GM12801 (cell line): Measurements from ENCODE around the gene OPCML.

Experiments
- TF ChIP-seq, protein P1 (sequence below): IDR thresholded peaks from one replicate; pipeline ENCODE4 v1.5.1; 2011; ENCODE audit warnings: control low read depth; ENCODE audit not compliant: insufficient read length; ENCODE audit errors: extremely low read depth

The OPCML gene

DNA sequence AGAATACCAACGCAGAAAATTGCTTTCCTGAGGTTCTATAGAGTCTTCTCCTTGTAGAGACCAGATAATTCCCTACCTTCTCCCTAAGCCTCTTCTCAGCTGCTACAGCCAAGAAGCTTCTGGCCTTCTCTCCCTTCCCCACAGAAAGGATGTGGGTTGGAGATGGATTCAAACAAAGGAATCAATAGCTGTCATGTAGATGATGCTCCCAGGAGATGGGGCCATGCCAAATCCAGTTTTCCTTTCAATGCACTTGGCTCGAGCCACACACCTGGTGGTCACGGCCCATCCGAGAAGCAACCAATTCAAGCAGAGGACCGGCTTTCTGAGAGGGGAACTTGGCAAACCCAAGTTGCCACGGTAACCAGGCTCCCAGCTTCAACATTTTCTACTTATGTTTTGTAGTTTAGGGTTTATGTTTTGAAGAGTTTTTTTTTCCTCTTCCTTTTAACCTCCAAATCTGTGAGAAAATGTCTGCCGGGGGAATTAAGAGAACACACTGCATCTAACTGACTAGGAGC, 31.3 kb upstream of the OPCML start:
- TF ChIP-seq, protein P1, sequence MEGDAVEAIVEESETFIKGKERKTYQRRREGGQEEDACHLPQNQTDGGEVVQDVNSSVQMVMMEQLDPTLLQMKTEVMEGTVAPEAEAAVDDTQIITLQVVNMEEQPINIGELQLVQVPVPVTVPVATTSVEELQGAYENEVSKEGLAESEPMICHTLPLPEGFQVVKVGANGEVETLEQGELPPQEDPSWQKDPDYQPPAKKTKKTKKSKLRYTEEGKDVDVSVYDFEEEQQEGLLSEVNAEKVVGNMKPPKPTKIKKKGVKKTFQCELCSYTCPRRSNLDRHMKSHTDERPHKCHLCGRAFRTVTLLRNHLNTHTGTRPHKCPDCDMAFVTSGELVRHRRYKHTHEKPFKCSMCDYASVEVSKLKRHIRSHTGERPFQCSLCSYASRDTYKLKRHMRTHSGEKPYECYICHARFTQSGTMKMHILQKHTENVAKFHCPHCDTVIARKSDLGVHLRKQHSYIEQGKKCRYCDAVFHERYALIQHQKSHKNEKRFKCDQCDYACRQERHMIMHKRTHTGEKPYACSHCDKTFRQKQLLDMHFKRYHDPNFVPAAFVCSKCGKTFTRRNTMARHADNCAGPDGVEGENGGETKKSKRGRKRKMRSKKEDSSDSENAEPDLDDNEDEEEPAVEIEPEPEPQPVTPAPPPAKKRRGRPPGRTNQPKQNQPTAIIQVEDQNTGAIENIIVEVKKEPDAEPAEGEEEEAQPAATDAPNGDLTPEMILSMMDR = no peak

DNA sequence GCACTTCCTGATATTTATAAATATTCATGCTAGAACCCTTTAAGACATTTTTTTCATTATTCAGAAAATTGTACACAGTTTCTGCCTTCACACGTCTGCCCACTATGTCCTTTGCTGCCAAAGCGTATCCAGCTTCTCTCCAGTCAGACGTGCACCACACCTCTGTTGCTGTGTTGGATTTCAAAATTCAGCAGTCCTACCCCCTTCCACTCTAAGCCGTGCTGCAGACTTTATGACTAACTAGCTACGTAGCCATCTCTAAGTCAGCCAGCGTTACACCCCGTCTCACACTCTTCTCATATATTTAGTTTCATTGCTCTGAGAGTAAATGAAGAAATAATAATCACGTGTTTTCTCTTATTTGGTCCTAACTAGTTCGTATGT, 28.2 kb upstream of the OPCML start:
- TF ChIP-seq, protein P1 = no peak

DNA sequence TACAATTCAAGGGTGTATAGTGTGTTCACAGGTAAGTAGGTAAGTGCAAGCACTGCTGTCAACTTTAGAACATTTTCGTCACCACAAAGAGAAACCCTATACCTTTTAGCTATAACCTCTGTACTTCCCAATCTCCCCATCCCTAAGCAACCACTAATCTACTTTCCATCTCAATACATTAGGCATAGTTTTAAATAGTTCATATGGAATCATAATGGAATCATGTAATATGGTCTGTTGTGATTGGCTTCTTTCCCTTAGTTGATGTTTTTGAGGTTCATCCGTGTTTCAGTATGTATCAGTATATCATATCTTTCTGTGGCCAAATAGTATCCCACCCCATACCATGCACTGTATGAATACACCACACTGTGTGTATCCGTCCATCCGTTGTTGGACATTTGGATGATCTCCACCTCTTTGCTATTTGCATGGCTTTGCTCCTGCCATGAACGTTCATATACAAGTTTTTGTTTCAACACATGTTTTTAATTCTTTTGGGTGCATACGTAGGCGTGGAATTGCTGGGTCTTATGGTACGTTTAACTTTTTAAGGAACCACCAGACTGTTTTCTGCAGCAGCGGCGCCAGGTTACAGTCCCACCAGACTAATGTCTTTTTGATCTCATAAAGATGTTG, 27.7 kb upstream of the OPCML start:
- TF ChIP-seq, protein P1 = no peak

DNA sequence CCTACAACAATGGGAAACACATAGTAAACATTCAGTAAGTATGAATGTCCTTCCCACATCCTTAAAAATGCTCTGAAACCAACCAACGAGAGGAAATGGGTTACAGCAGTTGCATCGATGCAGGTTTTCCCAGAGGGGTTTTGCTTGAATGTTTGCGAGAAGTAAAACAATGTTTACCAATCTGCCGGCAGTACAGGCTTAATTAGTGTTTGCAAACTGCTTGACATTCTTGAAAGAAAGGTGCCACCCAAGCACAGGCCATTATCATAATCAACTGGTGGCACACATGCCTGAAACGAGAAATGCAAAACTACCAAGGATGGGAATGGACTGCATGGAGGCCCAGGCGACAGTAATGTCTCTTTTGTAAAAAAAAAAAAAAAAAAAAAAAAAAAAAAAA, 27.1 kb upstream of the OPCML start:
- TF ChIP-seq, protein P1 = no peak

DNA sequence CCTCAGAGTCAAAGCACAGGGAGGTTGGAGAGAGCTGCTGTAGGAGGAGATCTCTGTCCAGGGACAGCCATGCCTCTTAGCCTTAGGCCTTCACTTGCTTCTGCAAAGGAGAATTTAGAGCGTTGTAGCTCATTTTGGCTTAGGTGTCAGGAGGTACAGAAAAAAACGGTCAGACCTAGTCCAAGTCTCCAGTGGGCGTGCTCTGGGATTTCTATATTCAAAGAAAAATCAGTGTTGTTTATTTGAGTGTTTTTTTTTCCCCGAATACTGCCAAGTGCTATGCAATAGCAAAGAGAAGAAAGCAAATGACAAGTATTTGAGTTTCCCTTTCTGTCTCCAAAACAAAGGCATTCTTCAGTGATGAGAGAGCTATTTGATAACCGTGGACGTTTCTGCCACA, 22.7 kb upstream of the OPCML start:
- TF ChIP-seq, protein P1 = no peak

DNA sequence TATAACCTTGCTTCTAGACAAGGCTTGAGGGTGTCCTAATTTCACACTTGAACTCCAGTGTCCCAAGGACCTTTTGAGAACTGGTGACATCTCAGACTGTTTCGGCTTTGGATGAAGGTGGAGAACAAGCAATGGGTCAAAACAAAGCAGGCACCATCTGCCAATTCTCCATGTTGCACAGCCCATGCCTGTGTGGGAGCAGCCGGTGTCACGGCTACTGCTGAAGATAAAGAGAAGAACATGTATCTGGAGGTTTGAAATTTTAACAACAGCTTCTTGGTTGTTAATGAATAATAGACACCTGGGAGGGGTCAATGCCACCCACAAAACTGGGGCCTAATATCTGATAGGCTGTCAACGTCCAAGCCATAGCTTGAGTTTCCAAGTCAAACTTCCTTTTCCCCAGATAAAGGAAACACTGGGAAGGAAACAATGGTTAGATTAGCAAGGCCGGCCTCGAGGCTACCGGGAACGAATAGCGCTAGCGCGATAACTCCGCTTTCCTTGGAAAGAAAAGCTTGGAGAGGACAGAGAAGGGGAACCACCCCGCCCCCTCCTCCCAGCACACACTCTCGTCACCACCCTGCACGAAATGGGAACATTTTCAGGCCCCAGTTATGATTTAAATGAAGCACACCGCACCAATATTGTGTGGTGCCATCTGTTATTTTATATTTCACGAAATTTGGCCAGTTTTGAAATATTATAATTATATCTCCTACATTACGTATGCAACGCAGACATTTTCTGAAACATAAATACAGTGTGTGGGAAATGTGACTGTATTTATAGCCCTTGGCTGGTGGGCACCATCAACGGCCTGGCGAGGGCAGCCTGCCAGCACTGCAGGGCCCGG, 21.8 kb upstream of the OPCML start:
- TF ChIP-seq, protein P1 = no peak

DNA sequence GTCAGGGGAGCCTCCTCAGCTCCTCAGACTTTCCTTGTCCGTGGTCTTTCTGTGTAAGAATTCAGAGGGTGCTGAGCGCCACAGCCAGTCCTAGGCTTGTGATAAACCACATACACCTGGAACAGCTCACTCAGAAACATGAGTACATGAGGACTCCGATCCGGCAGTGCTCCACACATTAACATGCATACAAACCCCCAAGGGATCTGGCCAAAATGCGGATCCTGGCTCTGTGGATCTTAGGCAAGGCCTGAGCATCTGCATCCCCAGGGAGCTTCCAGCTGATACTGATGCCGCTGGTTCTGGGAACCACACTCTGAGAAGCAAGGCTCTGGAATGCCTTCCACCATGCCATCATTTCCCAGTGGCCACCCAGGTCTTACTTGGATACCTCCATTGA, 20.6 kb upstream of the OPCML start:
- TF ChIP-seq, protein P1 = no peak
